ENCODE results near the gene ZBTB40. TPM values are rescaled to one million over a fixed set of nuclear protein-coding genes. Genes with fewer than 3 reads are reported as not detected.

ZBTB40 gene
- total and polyA plus RNA-seq, 2 of the 13 experiments (the other 11 are each of a cell fraction or from before 2014, with no cell fraction given), result 8.8 to 16.5 TPM

Other genes with a start within 250 kb of the ZBTB40 start
- gene EPHA8, start 111.6 kb downstream of the ZBTB40 start, total RNA-seq (2016; rRNA removed; fragmentation: Illumina TruSeq; extraction: Trizol), result not detected in 2 replicates
- gene EPHA8, start 111.6 kb downstream of the ZBTB40 start, polyA plus RNA-seq (2011; rRNA removed), result not detected in 2 replicates
- not detected in 2 replicates for gene C1QA, start 184.8 kb downstream of the ZBTB40 start, total RNA-seq (2016; rRNA removed; fragmentation: Illumina TruSeq; extraction: Trizol)
- not detected in 2 replicates for gene C1QA, start 184.8 kb downstream of the ZBTB40 start, polyA plus RNA-seq (2011; rRNA removed)
- not detected in 2 replicates for gene C1QC, start 191.8 kb downstream of the ZBTB40 start, total RNA-seq (2016; rRNA removed; fragmentation: Illumina TruSeq; extraction: Trizol)
- gene C1QC, start 191.8 kb downstream of the ZBTB40 start, polyA plus RNA-seq (2011; rRNA removed), result not detected in 2 replicates
- gene C1QB, start 201.4 kb downstream of the ZBTB40 start, total RNA-seq (2016; rRNA removed; fragmentation: Illumina TruSeq; extraction: Trizol), result not detected in 2 replicates
- not detected in 2 replicates for gene C1QB, start 201.4 kb downstream of the ZBTB40 start, polyA plus RNA-seq (2011; rRNA removed)

All from HepG2 (cell line).